MCF 10A (cell line): Measurements from ENCODE around the gene HS6ST3. TPM values are rescaled to one million over a fixed set of nuclear protein-coding genes. Genes with fewer than 3 reads are reported as not detected.

ENCODE experiments used
- BruUV-seq: library from RNA; stranded (reverse); fragments of 400-500 nt; replicated peaks from 2 replicates; lab custom pipeline; 2021; lab: Mats Ljungman, UMichigan
- CTCF ChIA-PET: fragments of 300-600 bp; sonication (Branson Sonifier 250); formaldehyde crosslinking; extraction: SDS; loops from one replicate; lab custom pipeline; 2021; ENCODE audit warnings: antibody characterized with exemption, inconsistent platforms; lab: Yijun Ruan, JAX
- POLR2A ChIA-PET: fragments of 300-600, 350-650 bp; sonication (Branson Sonifier 250); formaldehyde crosslinking; extraction: SDS; loops from one replicate; lab custom pipeline; 2020; ENCODE audit warnings: antibody characterized with exemption, inconsistent platforms; lab: Yijun Ruan, JAX
- DNase-seq: peaks from one replicate; pipeline ENCODE4 v3.0.0-alpha.2; 2018; ENCODE audit not compliant: unreplicated experiment
- H3K27ac Mint-ChIP-seq: one replicate; pipeline ENCODE4 v1.8.0; 2022; ENCODE audit warnings: mild to moderate bottlenecking, low read depth, mixed read lengths; ENCODE audit not compliant: unreplicated experiment
- H3K27me3 Mint-ChIP-seq: one replicate; pipeline ENCODE4 v1.8.0; 2022; ENCODE audit warnings: mixed read lengths; ENCODE audit not compliant: insufficient read depth, unreplicated experiment
- H3K36me3 Mint-ChIP-seq: one replicate; pipeline ENCODE4 v1.8.0; 2022; ENCODE audit warnings: mild to moderate bottlenecking, moderate library complexity, mixed read lengths; ENCODE audit not compliant: insufficient read depth, unreplicated experiment
- H3K4me1 Mint-ChIP-seq: one replicate; pipeline ENCODE4 v1.8.0; 2022; ENCODE audit warnings: mixed read lengths; ENCODE audit not compliant: insufficient read depth, unreplicated experiment
- H3K4me3 Mint-ChIP-seq: one replicate; pipeline ENCODE4 v1.8.0; 2022; ENCODE audit warnings: mild to moderate bottlenecking, moderate library complexity, mixed read lengths; ENCODE audit not compliant: unreplicated experiment
- H3K9me3 Mint-ChIP-seq: one replicate; pipeline ENCODE4 v1.8.0; 2022; ENCODE audit warnings: mixed read lengths; ENCODE audit not compliant: unreplicated experiment
- intact Hi-C: fragments of 100-400 bp; cut with micrococcal nuclease; formaldehyde crosslinking; loops from 2 replicates; pipeline ENCODE4 v1.14.1; 2022
- total RNA-seq: library from RNA; stranded (reverse); gene quantifications from 2 replicates; pipeline ENCODE4 v1.2.3, GENCODE V29; 2022
- TF ChIP-seq, protein P1 (sequence below): fragments of 200-600 bp; IDR thresholded peaks from one replicate; pipeline ENCODE4 v1.8.0; 2022; ENCODE audit warnings: antibody characterized with exemption, mild to moderate bottlenecking; ENCODE audit not compliant: unreplicated experiment

HS6ST3 gene
- total RNA-seq, 1 experiment from 2014 or later = 0.09 TPM

GRCh38 chr13:96499656-96500055 lies 409.7 kb downstream of the HS6ST3 start:
- POLR2A ChIA-PET = no interaction called here
- TF ChIP-seq, protein P1, sequence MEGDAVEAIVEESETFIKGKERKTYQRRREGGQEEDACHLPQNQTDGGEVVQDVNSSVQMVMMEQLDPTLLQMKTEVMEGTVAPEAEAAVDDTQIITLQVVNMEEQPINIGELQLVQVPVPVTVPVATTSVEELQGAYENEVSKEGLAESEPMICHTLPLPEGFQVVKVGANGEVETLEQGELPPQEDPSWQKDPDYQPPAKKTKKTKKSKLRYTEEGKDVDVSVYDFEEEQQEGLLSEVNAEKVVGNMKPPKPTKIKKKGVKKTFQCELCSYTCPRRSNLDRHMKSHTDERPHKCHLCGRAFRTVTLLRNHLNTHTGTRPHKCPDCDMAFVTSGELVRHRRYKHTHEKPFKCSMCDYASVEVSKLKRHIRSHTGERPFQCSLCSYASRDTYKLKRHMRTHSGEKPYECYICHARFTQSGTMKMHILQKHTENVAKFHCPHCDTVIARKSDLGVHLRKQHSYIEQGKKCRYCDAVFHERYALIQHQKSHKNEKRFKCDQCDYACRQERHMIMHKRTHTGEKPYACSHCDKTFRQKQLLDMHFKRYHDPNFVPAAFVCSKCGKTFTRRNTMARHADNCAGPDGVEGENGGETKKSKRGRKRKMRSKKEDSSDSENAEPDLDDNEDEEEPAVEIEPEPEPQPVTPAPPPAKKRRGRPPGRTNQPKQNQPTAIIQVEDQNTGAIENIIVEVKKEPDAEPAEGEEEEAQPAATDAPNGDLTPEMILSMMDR = no peak

GRCh38 chr13:96500953-96501352 lies 411.0 kb downstream of the HS6ST3 start:
- no peaks in the 10 kb centered on the region for H3K4me1 Mint-ChIP-seq
- H3K9me3 Mint-ChIP-seq = no peaks in the 10 kb centered on the region
- no peak for DNase-seq
- CTCF ChIA-PET = interaction anchor here (1.0 kb wide), 1 partner anchor 13 kb away, joined by 3 read pairs; no protein-coding TSS in a partner anchor
- no peak overlapping the region for H3K27ac Mint-ChIP-seq
- no peaks in the 10 kb centered on the region for H3K27me3 Mint-ChIP-seq
- BruUV-seq = no TSS peak
- intact Hi-C loops = no loop called here
- POLR2A ChIA-PET = no interaction called here
- H3K4me3 Mint-ChIP-seq = no peak overlapping the region
- TF ChIP-seq, protein P1 = no peak
- H3K36me3 Mint-ChIP-seq = no peaks in the 10 kb centered on the region

More at GRCh38 chr13:96499656-96500055, 409.7 kb downstream of the HS6ST3 start:
- Mint-ChIP-seq H3K9me3 (no peaks in the 10 kb centered on the region), H3K27me3 (no peaks in the 10 kb centered on the region), H3K4me1 (no peaks in the 10 kb centered on the region), H3K36me3 (no peaks in the 10 kb centered on the region), H3K27ac (no peak overlapping the region), H3K4me3 (no peak overlapping the region)
- intact Hi-C loops = no loop called here
- no TSS peak for BruUV-seq
- CTCF ChIA-PET = no interaction called here
- DNase-seq = no peak

DNA sequence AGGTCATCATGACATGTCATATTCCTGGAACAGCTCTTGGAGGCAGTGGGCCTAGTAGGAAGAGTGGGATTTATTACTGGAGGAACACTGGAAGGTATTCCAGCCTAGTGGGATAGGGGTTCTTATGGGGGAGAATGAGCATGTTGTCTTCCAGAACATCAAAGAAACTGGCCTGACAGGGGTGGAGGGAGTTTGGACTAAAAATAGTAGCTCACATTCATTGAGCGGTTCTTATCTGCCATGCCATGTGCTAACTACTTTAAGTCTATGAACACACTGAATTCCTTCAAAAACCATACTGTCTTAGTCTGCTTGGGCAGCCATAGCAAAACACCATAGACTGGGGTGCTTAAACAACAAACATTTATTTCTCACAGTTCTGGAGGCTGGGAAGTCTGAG lies 413.6 kb downstream of the HS6ST3 start:
- H3K4me3 Mint-ChIP-seq = no peak overlapping the region
- H3K27me3 Mint-ChIP-seq = no peaks in the 10 kb centered on the region
- intact Hi-C loops = no loop called here
- H3K27ac Mint-ChIP-seq = no peak overlapping the region
- CTCF ChIA-PET = no interaction called here
- H3K36me3 Mint-ChIP-seq = no peaks in the 10 kb centered on the region
- H3K4me1 Mint-ChIP-seq = no peaks in the 10 kb centered on the region
- DNase-seq = no peak
- POLR2A ChIA-PET = no interaction called here
- BruUV-seq = no TSS peak
- TF ChIP-seq, protein P1 = no peak
- H3K9me3 Mint-ChIP-seq = no peaks in the 10 kb centered on the region

- Mint-ChIP-seq H3K9me3 (no peaks in the 10 kb centered on the region), H3K4me3 (no peak overlapping the region), H3K27me3 (no peaks in the 10 kb centered on the region), H3K36me3 (no peaks in the 10 kb centered on the region), H3K27ac (no peak overlapping the region), H3K4me1 (no peaks in the 10 kb centered on the region)
- DNase-seq = no peak
- BruUV-seq = no TSS peak
- TF ChIP-seq, protein P1 = no peak
- intact Hi-C loops = no loop called here
- ChIA-PET CTCF (no interaction called here), POLR2A (interaction anchor here (0.6 kb wide), 1 partner anchor 166 kb away, joined by 4 read pairs; no protein-coding TSS in a partner anchor)
These were observed 421.7 kb downstream of the HS6ST3 start for GRCh38 chr13:96511587-96511986.
